Adrenal gland (tissue), 19 donors: ENCODE data around the gene TPR. TPM values are rescaled to one million over a fixed set of nuclear protein-coding genes. Genes with fewer than 3 reads are reported as not detected.

ENCODE experiments used
- DNase-seq, 7 donors: peaks; one replicate each; pipeline ENCODE4 v3.0.0-alpha.2; 2019 to 2020
- H3K27ac ChIP-seq, 5 donors: fragments of 200-600 bp; sonication (generic) in 4 of 5; 1 replicate in 3 of 5; 2 replicates in 2 of 5; pipeline versions ENCODE4 v1.5.1 to v1.8.0; 2016 to 2020; ENCODE audit warnings: mild to moderate bottlenecking in 1 of 5
- H3K27me3 ChIP-seq: fragments of 200-600 bp; 2 replicates; pipeline ENCODE4 v1.8.0; 2021
- H3K36me3 ChIP-seq, 2 donors: fragments of 200-600 bp; replicated peaks in 1 of 2; 1 replicate in 1 of 2; 2 replicates in 1 of 2; pipeline versions ENCODE4 v1.5.1 to v1.8.0; 2018 to 2022
- H3K4me1 ChIP-seq, 2 donors: fragments of 200-600 bp; replicated peaks in 1 of 2; 1 replicate in 1 of 2; 2 replicates in 1 of 2; pipeline versions ENCODE4 v1.5.1 to v1.8.0; 2018 to 2021
- H3K4me3 ChIP-seq, 4 donors: fragments of 200-600 bp; sonication (generic) in 3 of 4; one replicate each; pipeline ENCODE4 v1.5.1; 2016 to 2018
- H3K9me3 ChIP-seq, 3 donors: fragments of 200-600 bp; sonication (generic) in 1 of 3; replicated peaks in 1 of 3; 1 replicate in 2 of 3; 2 replicates in 1 of 3; pipeline versions ENCODE4 v1.5.1 to v1.8.0; 2016 to 2021
- CTCF ChIP-seq, 6 experiments: fragments of 450-650 bp in 4 of 6; fragments of 200-600 bp in 2 of 6; sonication (generic) in 1 of 6; IDR thresholded peaks; 1 replicate in 5 of 6; 2 replicates in 1 of 6; pipeline versions ENCODE4 v1.5.1 to v1.8.0; 2016 to 2021; ENCODE audit warnings: antibody characterized with exemption in 6 of 6, mild to moderate bottlenecking in 2 of 6, moderate library complexity in 1 of 6
- POLR2A ChIP-seq, 2 donors: fragments of 450-650 bp; IDR thresholded peaks; one replicate each; pipeline ENCODE4 v1.6.1; 2017; ENCODE audit warnings: antibody characterized with exemption in 2 of 2, mild to moderate bottlenecking in 2 of 2, moderate library complexity in 1 of 2
- whole genome bisulfite sequencing, 4 donors: extraction: QIAGEN DNeasy Blood & Tissue Kit in 2 of 4; methylation state at CpG; one replicate each; pipeline versions ENCODE4 v1.1.5 to v1.1.7; 2013 to 2017; 5-methylcytosine and 5-hydroxymethylcytosine counted together
- intact Hi-C, 2 donors: fragments of 100-400 bp; cut with DNase I; formaldehyde crosslinking; loops; one replicate each; pipeline versions ENCODE4 v1.14.1 to v1.15.0; 2022 to 2023
- long read RNA-seq, 10 donors: library from polyadenylated mRNA in 3 of 10; unstranded in 2 of 10; stranded (forward) in 1 of 10; transcript quantifications; one replicate each; pipeline ENCODE4 v2.0.0 and lab custom pipeline, GENCODE V29; 2021 to 2026
- polyA plus RNA-seq, 3 donors: library from polyadenylated mRNA; stranded (reverse); fragments of 200-250 nt in 2 of 3; fragments of 350-450 nt in 1 of 3; fragmentation: Illumina TruSeq in 1 of 3; extraction: RNeasy Lipid Tissue Mini Kit (QIAGEN cat#74804) in 1 of 3; gene quantifications; one replicate each; pipeline ENCODE4 v1.2.3, GENCODE V29; 2013 to 2014
- total RNA-seq, 9 donors: library from RNA; depleted of rRNA in 4 of 9; stranded (reverse); fragments of >200 nt in 4 of 9; fragments of 120-200 nt in 1 of 9; fragmentation: NEBNext Ultra II Directional in 1 of 9; extraction: Animal tissue kit (Norgen Biotek cat#: 25700) in 1 of 9; gene quantifications; one replicate each; pipeline versions ENCODE4 v1.1.0 to v1.2.4, GENCODE V29; 2013 to 2023
- donor health status: healthy with polysubstance abuse.
- donor health status: Bipolar disorder and iron deficiency.
- donor health status: DM: yes; HTN: yes; CAD: no.
- donor health status: DM: no; HTN: no; CAD: no.
- donor health status: DM: no; HTN: no; CAD: no.
- donor health status: DM: yes; HTN: yes; CAD: no.

TPR gene
- total RNA-seq: 10 to 100 TPM; 43.4 to 99.2 (median 72.6) TPM
- polyA plus RNA-seq: 10 to 100 TPM; 24.2 to 43.9 (median 36.8) TPM
- long read RNA-seq, donor 1, partial matches to known transcripts: 21 of 29 reads
- long read RNA-seq, donor 1, other reads (novel, unspliced or antisense): 8 of 29 reads
- long read RNA-seq, donor 2, partial matches to known transcripts: 27 of 33 reads
- long read RNA-seq, donor 2, other reads (novel, unspliced or antisense): 6 of 33 reads
- long read RNA-seq, donor 3, full-length matches to known transcripts: 1 of 1 reads
- long read RNA-seq, donor 3, partial matches to known transcripts: 0 of 1 reads
- long read RNA-seq, donor 3, other reads (novel, unspliced or antisense): 0 of 1 reads
- long read RNA-seq, donor 4, partial matches to known transcripts: 53 of 59 reads
- long read RNA-seq, donor 4, other reads (novel, unspliced or antisense): 3 of 59 reads
- long read RNA-seq, donor 5, full-length matches to known transcripts: 12 of 25 reads
- long read RNA-seq, donor 5, partial matches to known transcripts: 8 of 25 reads
- long read RNA-seq, donor 5, other reads (novel, unspliced or antisense): 5 of 25 reads
- long read RNA-seq, donor 6, partial matches to known transcripts: 55 of 59 reads
- long read RNA-seq, donor 6, other reads (novel, unspliced or antisense): 4 of 59 reads
- long read RNA-seq, donor 7: 0 reads
- long read RNA-seq, donor 8, full-length matches to known transcripts: 2 of 81 reads
- long read RNA-seq, donor 8, partial matches to known transcripts: 70 of 81 reads
- long read RNA-seq, donor 8, other reads (novel, unspliced or antisense): 9 of 81 reads
- long read RNA-seq, donor 9, partial matches to known transcripts: 9 of 9 reads
- long read RNA-seq, donor 9, other reads (novel, unspliced or antisense): 0 of 9 reads
- long read RNA-seq, donor 10, partial matches to known transcripts: 54 of 60 reads
- long read RNA-seq, donor 10, other reads (novel, unspliced or antisense): 6 of 60 reads

GRCh38 chr1:186375152-186375928 is at the start of gene TPR, which contains the start of gene ODR4:
TSS of gene TPR (minus strand) at chr1:186375253. CDS start at chr1:186375028, 225 bp downstream.
TSS of gene ODR4 (plus strand) at chr1:186375838. CDS start at chr1:186379786, 3,948 bp downstream.
- Histone ChIP-seq H3K27me3 (no peaks in the 10 kb centered on the region), H3K9me3 (no peaks in the 10 kb centered on the region), H3K36me3 (peaks cover 0 to 24% of the 10 kb centered on the region in 2 donors), H3K27ac (peak within 1 kb of the TSS; percentile 64 to 98 (median 94)), H3K4me3 (peak within 1 kb of the TSS; percentile 28 to 88 (median 81)), H3K4me1 (peaks cover 18 to 25% of the 10 kb centered on the region in 2 donors)
- TF ChIP-seq CTCF (IDR thresholded peaks at IDR 0.05) (peak; percentile 80 to 99 (median 94)), POLR2A (IDR thresholded peaks at IDR 0.05) (peak; percentile 64 to 93)
- intact Hi-C loops: no loop called here
- peak; percentile 96 to 99 (median 98) for DNase-seq
- WGBS, 4 donors: 0 to 1% (median 0%) methylated on average over 19 to 60 of the region's 60 CpGs

DNA sequence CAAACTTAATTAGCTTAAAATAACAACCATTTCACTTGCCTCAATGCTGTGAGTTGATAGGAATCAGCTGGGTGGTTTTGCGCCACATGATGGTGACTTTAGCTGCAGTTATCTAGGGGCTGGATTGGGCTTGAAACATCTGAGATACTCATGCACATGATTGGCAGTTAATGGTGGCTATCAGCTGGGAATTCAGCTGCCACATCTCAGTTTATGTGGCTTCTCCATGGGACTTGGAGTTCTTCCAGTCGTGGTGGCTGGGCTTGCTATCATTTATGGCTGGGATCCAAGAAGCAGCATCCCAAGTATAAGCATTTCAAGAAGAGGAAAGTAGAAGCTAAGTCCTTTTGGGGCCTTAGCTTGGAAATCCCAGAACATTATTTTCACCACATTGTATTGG is 49.5 kb upstream of the TPR start:
- TF ChIP-seq POLR2A (IDR thresholded peaks at IDR 0.05) (no peak), CTCF (IDR thresholded peaks at IDR 0.05) (no peak)
- Histone ChIP-seq H3K4me1 (no peaks in the 10 kb centered on the region), H3K9me3 (no peaks in the 10 kb centered on the region), H3K27ac (no peak overlapping the region), H3K4me3 (no peak overlapping the region), H3K27me3 (no peaks in the 10 kb centered on the region), H3K36me3 (peaks cover 0 to 2% of the 10 kb centered on the region in 2 donors)
- intact Hi-C loops: no loop called here
- DNase-seq: peak in 6 of 7 donors; percentile 20 to 68 (median 35)
- 54 to 65% (median 61%) methylated on average over 2 of the region's 2 CpGs for WGBS, 4 donors

- no peaks in the 10 kb centered on the region for H3K4me1 ChIP-seq
- peak overlapping the region in 1 of 5 donors; percentile 11 for H3K27ac ChIP-seq
- peaks cover 0 to 10% of the 10 kb centered on the region in 2 donors for H3K36me3 ChIP-seq
- no peaks in the 10 kb centered on the region for H3K9me3 ChIP-seq
- no peaks in the 10 kb centered on the region for H3K27me3 ChIP-seq
- WGBS, 4 donors: 78 to 82% (median 80%) methylated on average over 6 of the region's 6 CpGs
- intact Hi-C loops: no loop called here
- H3K4me3 ChIP-seq: no peak overlapping the region
- no peak for DNase-seq
- no peak for TF ChIP-seq CTCF (IDR thresholded peaks at IDR 0.05)
- TF ChIP-seq POLR2A (IDR thresholded peaks at IDR 0.05): no peak
Measured at GRCh38 chr1:186421446-186421845, 46.4 kb upstream of the TPR start.
